K562 (cell line): ENCODE results near the gene SYNJ2.

Source experiments
- ETV6 ChIP-seq, 3 experiments: fragments of 150-350 bp in 1 of 3; sonication (generic) in 1 of 3; formaldehyde crosslinking in 1 of 3; IDR thresholded peaks; 2 replicates each; pipeline versions ENCODE4 v1.6.1 to v1.8.0; 2014 to 2022; ENCODE audit warnings: borderline replicate concordance in 2 of 3, low read depth in 2 of 3, antibody characterized with exemption in 1 of 3, low read length in 1 of 3, mild to moderate bottlenecking in 1 of 3, missing genetic modification reagents in 1 of 3
- SETDB1 ChIP-seq: IDR thresholded peaks from one replicate; pipeline ENCODE4 v1.6.1; 2012; ENCODE audit warnings: low read length, control low read depth, inconsistent platforms
- STAG1 ChIP-seq: sonication (generic); formaldehyde crosslinking; IDR thresholded peaks from 2 replicates; pipeline ENCODE4 v1.5.0; 2020; ENCODE audit warnings: missing genetic modification reagents, borderline replicate concordance
- ZNF217 ChIP-seq: sonication (generic); formaldehyde crosslinking; IDR thresholded peaks from 2 replicates; pipeline ENCODE4 v1.8.0; 2022; ENCODE audit warnings: mild to moderate bottlenecking, missing genetic modification reagents
- ZNF354B ChIP-seq: fragments of 250-450 bp; sonication (Bioruptor Pico); IDR thresholded peaks from 2 replicates; pipeline ENCODE4 v1.4.0; 2020
- TF ChIP-seq, protein P1 (sequence below), 3 experiments: IDR thresholded peaks in 2 of 3; conservative IDR thresholded peaks in 1 of 3; 2 replicates each; pipeline ENCODE4 v1.5.1; 2011 to 2012; ENCODE audit warnings: low read length in 3 of 3, mild to moderate bottlenecking in 3 of 3, control low read depth in 2 of 3, improper control_type of control experiment in 1 of 3, inconsistent platforms in 1 of 3, low read depth in 1 of 3, mixed read lengths in 1 of 3, moderate library complexity in 1 of 3; ENCODE audit not compliant: insufficient read depth in 2 of 3

DNA sequence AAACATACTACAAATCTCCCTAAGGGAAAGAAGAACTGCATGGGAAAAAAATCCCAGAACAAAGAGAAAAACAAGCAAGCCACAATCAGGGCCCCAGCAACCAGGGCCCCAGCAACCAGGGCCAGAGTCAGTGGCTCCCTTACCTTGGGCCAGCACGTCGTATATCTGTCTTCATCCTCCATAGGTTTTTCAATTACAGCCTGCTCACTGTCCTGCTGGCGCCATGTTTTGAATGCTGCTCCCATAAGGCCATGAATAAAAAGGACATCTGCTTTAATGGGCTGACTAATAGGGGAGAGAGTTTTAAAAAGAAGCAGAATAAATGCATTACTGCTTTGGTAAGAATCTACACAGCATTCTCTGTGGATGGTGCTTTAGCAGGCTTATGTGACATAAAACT is 137.2 kb downstream of the SYNJ2 start:
- TF ChIP-seq ZNF354B = no peak
- TF ChIP-seq SETDB1 = no peak
- no peak for TF ChIP-seq STAG1 (CRISPR knock-in tag)
- TF ChIP-seq ZNF217 (CRISPR knock-in tag) = no peak
- TF ChIP-seq ETV6 (IDR thresholded peaks at IDR 0.05; ENCODE audit: borderline replicate concordance in 1 of 2, low read depth in 2 of 2, low read length in 1 of 2) = no peak
- no peak for TF ChIP-seq ETV6 (CRISPR knock-in tag; IDR thresholded peaks at IDR 0.05; ENCODE audit: borderline replicate concordance)
- TF ChIP-seq, protein P1, sequence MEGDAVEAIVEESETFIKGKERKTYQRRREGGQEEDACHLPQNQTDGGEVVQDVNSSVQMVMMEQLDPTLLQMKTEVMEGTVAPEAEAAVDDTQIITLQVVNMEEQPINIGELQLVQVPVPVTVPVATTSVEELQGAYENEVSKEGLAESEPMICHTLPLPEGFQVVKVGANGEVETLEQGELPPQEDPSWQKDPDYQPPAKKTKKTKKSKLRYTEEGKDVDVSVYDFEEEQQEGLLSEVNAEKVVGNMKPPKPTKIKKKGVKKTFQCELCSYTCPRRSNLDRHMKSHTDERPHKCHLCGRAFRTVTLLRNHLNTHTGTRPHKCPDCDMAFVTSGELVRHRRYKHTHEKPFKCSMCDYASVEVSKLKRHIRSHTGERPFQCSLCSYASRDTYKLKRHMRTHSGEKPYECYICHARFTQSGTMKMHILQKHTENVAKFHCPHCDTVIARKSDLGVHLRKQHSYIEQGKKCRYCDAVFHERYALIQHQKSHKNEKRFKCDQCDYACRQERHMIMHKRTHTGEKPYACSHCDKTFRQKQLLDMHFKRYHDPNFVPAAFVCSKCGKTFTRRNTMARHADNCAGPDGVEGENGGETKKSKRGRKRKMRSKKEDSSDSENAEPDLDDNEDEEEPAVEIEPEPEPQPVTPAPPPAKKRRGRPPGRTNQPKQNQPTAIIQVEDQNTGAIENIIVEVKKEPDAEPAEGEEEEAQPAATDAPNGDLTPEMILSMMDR (IDR thresholded peaks at IDR 0.05 in 2 of 3, conservative IDR thresholded peaks at IDR 0.05 in 1 of 3; ENCODE audit: insufficient read depth in 2 of 3, low read depth in 1 of 3, low read length in 3 of 3) = no peak
